M059J (cell line): Measurements from ENCODE around the gene SHISAL2A. TPM values are rescaled to one million over a fixed set of nuclear protein-coding genes. Genes with fewer than 3 reads are reported as not detected.

Source experiments
- DNase-seq: peaks from one replicate; pipeline ENCODE4 v3.0.0-alpha.2; 2012; ENCODE audit warnings: low read depth
- total RNA-seq: library from RNA; depleted of rRNA; stranded (reverse); fragments of >200 nt; shearing (Covaris generic); gene quantifications from 2 replicates; pipeline ENCODE4 v1.2.3, GENCODE V29; 2014; rRNA removed

Gene SHISAL2A
- 0.15 TPM in 1 of 2 replicates, not detected in the other for total RNA-seq

GRCh38 chr1:52632732-52633290 is at the start of gene SHISAL2A:
Gene SHISAL2A (plus strand): TSS chr1:52633168. CDS start chr1:52633494, 326 bp downstream.
- no peak for DNase-seq

GRCh38 chr1:52585474-52585873 is 47.5 kb upstream of the SHISAL2A start:
- DNase-seq = no peak

GRCh38 chr1:52588027-52588426 is 44.9 kb upstream of the SHISAL2A start:
- DNase-seq = no peak

- no peak for DNase-seq
Observed at GRCh38 chr1:52588535-52588934, 44.4 kb upstream of the SHISAL2A start.

- no peak for DNase-seq
Observed at GRCh38 chr1:52590266-52590665, 42.7 kb upstream of the SHISAL2A start.

GRCh38 chr1:52592637-52593323 is 40.2 kb upstream of the SHISAL2A start:
- DNase-seq = no peak

GRCh38 chr1:52593495-52593894 is 39.5 kb upstream of the SHISAL2A start:
- no peak for DNase-seq

GRCh38 chr1:52595061-52595460 is 37.9 kb upstream of the SHISAL2A start:
- no peak for DNase-seq

- no peak for DNase-seq
Observed at GRCh38 chr1:52597912-52598311, 35.1 kb upstream of the SHISAL2A start.

- DNase-seq = no peak
Observed at GRCh38 chr1:52598729-52599128, 34.2 kb upstream of the SHISAL2A start.

- DNase-seq = no peak
Observed at GRCh38 chr1:52599236-52599635, 33.7 kb upstream of the SHISAL2A start.

GRCh38 chr1:52600533-52601179 is 32.3 kb upstream of the SHISAL2A start:
- DNase-seq = no peak

GRCh38 chr1:52601519-52601918 is 31.4 kb upstream of the SHISAL2A start:
- no peak for DNase-seq

GRCh38 chr1:52601991-52602855 is 30.7 kb upstream of the SHISAL2A start, which contains the start of gene GPX7:
Gene GPX7 (plus strand): TSS chr1:52602371. CDS start chr1:52602410, 39 bp downstream.
- DNase-seq = peak; percentile 31

- DNase-seq = no peak
Observed at GRCh38 chr1:52602856-52603600, 29.9 kb upstream of the SHISAL2A start.

- no peak for DNase-seq
Observed at GRCh38 chr1:52603630-52604029, 29.3 kb upstream of the SHISAL2A start.

- peak; percentile 72 for DNase-seq
Observed at GRCh38 chr1:52604063-52604770, 28.8 kb upstream of the SHISAL2A start.

- DNase-seq = no peak
Observed at GRCh38 chr1:52613636-52614373, 19.2 kb upstream of the SHISAL2A start.

GRCh38 chr1:52614671-52615070 is 18.3 kb upstream of the SHISAL2A start:
- DNase-seq = no peak

GRCh38 chr1:52615489-52616042 is 17.4 kb upstream of the SHISAL2A start:
- DNase-seq = no peak
